Fibroblast of lung (primary cell): ENCODE data around the gene LARGE2. TPM values are rescaled to one million over a fixed set of nuclear protein-coding genes. Genes with fewer than 3 reads are reported as not detected.

ENCODE experiments used
- DNase-seq, 2 donors: peaks; one replicate each; pipeline versions ENCODE4 v3.0.0 to v3.0.0-alpha.2; 2010; ENCODE audit warnings: low read depth in 2 of 2
- H2AFZ ChIP-seq: 2 replicates; pipeline ENCODE4 v1.5.1; 2012; ENCODE audit warnings: low read length, control low read depth, inconsistent platforms
- H3K27ac ChIP-seq: 2 replicates; pipeline ENCODE4 v1.5.1; 2011; ENCODE audit warnings: low read length, control low read depth; ENCODE audit not compliant: insufficient read depth
- H3K27me3 ChIP-seq: 2 replicates; pipeline ENCODE4 v1.5.1; 2011; ENCODE audit warnings: mild to moderate bottlenecking, low read length; ENCODE audit not compliant: control insufficient read depth, insufficient read depth
- H3K36me3 ChIP-seq: 2 replicates; pipeline ENCODE4 v1.5.1; 2011; ENCODE audit warnings: low read length; ENCODE audit not compliant: control insufficient read depth, insufficient read depth
- H3K4me1 ChIP-seq: 2 replicates; pipeline ENCODE4 v1.5.1; 2011; ENCODE audit warnings: low read length; ENCODE audit not compliant: control insufficient read depth, insufficient read depth; ENCODE audit errors: extremely low read depth
- H3K4me2 ChIP-seq: 2 replicates; pipeline ENCODE4 v1.5.1; 2011; ENCODE audit warnings: low read length, control low read depth; ENCODE audit not compliant: insufficient read depth; ENCODE audit errors: extremely low read depth
- H3K4me3 ChIP-seq, 4 experiments: fragments of 200-600 bp in 1 of 4; sonication (generic) in 1 of 4; replicated peaks in 1 of 4; 2 replicates each; pipeline ENCODE4 v1.5.1; 2011 to 2016; ENCODE audit warnings: low read length in 4 of 4, low read depth in 3 of 4, mild to moderate bottlenecking in 3 of 4, control low read depth in 2 of 4, inconsistent platforms in 1 of 4, mixed read lengths in 1 of 4; ENCODE audit not compliant: insufficient read depth in 1 of 4; ENCODE audit errors: control extremely low read depth in 1 of 4
- H3K79me2 ChIP-seq: 2 replicates; pipeline ENCODE4 v1.5.1; 2012; ENCODE audit warnings: mild to moderate bottlenecking, low read length, inconsistent platforms; ENCODE audit not compliant: control insufficient read depth, insufficient read depth
- H3K9ac ChIP-seq: 2 replicates; pipeline ENCODE4 v1.5.1; 2011; ENCODE audit warnings: mild to moderate bottlenecking, low read length, control low read depth; ENCODE audit not compliant: insufficient read depth
- H3K9me3 ChIP-seq: 2 replicates; pipeline ENCODE4 v1.5.1; 2012; ENCODE audit warnings: low read depth, low read length; ENCODE audit not compliant: control insufficient read depth, insufficient read depth
- H4K20me1 ChIP-seq: 2 replicates; pipeline ENCODE4 v1.5.1; 2011; ENCODE audit warnings: low read length; ENCODE audit not compliant: control insufficient read depth, insufficient read depth; ENCODE audit errors: extremely low read depth
- EZH2 ChIP-seq: IDR thresholded peaks from 2 replicates; pipeline ENCODE4 v1.5.1; 2012; ENCODE audit warnings: low read length, control low read depth, mild to moderate bottlenecking; ENCODE audit errors: missing control alignments
- polyA plus RNA-seq, 2 donors: library from polyadenylated mRNA; depleted of rRNA in 1 of 2; stranded (reverse) in 1 of 2; unstranded in 1 of 2; fragments of >200 nt; gene quantifications; 2 replicates each; pipeline ENCODE4 v1.2.1, GENCODE V29; 2011 to 2012; ENCODE audit warnings: missing spikeins in 1 of 2
- total RNA-seq: library from RNA; depleted of rRNA; stranded (reverse); fragments of >200 nt; gene quantifications from 2 replicates; pipeline ENCODE4 v1.2.1, GENCODE V29; 2014
- TF ChIP-seq, protein P1 (sequence below), 2 donors: IDR thresholded peaks in 1 of 2; conservative IDR thresholded peaks in 1 of 2; 1 replicate in 1 of 2; 2 replicates in 1 of 2; pipeline ENCODE4 v1.5.1; 2011 to 2012; ENCODE audit warnings: low read length in 2 of 2, control low read depth in 1 of 2, inconsistent platforms in 1 of 2, low read depth in 1 of 2, mild to moderate bottlenecking in 1 of 2

LARGE2 gene
- total and polyA plus RNA-seq, 2 donors (not counting 1 experiment from before 2014, with no cell fraction given): not detected

DNA sequence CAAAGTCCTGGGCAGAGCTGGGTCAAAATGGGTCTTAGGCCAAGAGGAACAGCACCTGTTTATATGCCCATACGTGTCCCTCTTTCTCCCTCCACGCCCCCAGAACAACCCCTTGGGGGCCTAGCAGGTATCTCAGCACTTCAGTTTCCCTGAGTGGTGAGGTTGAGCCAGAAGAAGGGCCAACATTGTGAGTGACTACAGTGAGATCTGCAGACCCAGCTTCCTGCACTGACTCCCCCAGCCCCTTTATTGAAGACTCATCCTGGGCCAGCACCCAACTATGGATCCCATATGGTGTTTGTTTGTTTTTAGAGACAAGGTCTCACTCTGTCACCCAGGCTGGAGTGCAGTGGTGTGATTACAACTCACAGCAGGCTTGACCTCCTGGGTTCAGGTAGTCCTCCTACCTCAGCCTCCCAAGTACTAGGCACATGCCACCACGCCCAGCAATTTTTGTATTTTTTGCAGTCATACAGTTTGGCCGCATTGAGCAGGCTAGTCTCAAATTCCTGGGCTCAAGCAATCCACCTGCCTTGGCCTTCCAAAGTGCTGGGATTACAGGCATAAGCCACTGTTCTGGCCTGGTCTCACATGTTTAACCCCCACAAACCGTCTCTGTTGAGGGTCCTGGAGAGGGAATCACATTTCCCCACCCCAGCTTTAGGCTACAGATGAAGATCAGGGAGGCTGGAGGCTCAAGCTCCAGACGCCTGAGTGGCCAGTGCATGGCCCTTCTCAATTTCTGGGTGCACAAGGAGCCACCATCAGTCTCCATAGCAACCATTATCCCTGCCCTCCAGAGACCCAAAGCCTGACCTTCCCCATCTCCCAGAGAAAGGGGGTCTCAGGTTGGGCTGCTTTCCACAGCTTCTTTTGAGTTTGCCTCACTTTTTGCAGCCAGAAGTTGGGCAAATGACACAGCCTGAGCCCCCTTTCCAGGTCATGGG lies 1.7 kb upstream of the LARGE2 start:
- no peak for DNase-seq
- Histone ChIP-seq H3K9me3 (no peaks in the 10 kb centered on the region), H3K36me3 (no peaks in the 10 kb centered on the region), H3K4me3 (no peak overlapping the region), H2AFZ (no peak overlapping the region), H3K9ac (no peak overlapping the region), H3K4me2 (no peak overlapping the region), H3K27me3 (peaks cover 23% of the 10 kb centered on the region), H3K79me2 (peaks cover 16% of the 10 kb centered on the region), H3K27ac (no peak overlapping the region), H4K20me1 (no peaks in the 10 kb centered on the region), H3K4me1 (peaks cover 2% of the 10 kb centered on the region)
- TF ChIP-seq, protein P1, sequence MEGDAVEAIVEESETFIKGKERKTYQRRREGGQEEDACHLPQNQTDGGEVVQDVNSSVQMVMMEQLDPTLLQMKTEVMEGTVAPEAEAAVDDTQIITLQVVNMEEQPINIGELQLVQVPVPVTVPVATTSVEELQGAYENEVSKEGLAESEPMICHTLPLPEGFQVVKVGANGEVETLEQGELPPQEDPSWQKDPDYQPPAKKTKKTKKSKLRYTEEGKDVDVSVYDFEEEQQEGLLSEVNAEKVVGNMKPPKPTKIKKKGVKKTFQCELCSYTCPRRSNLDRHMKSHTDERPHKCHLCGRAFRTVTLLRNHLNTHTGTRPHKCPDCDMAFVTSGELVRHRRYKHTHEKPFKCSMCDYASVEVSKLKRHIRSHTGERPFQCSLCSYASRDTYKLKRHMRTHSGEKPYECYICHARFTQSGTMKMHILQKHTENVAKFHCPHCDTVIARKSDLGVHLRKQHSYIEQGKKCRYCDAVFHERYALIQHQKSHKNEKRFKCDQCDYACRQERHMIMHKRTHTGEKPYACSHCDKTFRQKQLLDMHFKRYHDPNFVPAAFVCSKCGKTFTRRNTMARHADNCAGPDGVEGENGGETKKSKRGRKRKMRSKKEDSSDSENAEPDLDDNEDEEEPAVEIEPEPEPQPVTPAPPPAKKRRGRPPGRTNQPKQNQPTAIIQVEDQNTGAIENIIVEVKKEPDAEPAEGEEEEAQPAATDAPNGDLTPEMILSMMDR (conservative IDR thresholded peaks at IDR 0.05 in 1 of 2, IDR thresholded peaks at IDR 0.05 in 1 of 2; ENCODE audit: low read depth in 1 of 2, low read length in 2 of 2): no peak
- no peak for TF ChIP-seq EZH2

DNA sequence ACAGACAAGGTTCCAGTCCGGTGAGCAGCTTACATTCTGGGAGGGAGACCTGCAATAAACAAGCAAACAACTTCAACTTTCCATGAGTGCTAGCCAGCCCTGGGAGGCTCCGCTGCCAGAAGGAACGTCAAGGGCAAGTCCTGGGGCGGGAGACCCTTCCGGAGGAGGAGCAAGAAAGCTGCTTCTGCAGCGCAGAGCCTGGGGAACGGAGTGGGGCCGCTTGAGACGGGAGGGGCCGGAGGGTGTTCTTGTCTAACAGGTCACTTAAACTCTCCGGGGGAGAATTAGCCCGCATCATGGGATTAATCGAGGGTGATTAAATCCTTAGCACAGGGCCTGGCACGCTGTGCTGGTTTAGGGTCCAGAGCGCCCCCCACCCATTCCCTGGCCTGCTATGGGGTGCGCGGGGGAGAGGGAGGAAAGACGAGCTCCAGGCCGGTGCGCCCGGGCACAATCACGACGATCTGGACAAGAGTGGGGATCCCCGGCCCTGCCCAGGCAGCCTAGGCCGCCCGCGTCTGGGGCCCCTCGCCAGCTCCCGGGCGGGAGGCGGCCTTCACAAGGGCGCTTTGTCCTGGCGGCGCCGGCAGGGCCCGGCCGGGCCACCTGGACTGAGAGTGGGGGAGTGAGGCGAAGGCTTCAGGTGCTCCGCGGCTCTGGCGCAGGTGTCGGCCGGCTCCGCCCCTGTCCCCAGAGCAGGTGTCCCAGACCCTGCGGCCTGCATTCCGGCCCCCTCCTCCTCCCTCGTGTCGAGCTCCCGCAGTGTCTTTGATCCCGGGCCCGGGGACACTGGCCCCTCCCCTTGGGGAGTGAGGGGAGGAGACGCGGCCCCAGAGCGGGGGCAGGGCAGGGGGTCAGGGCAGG lies 663 bp upstream of the LARGE2 start:
- Histone ChIP-seq H4K20me1 (no peaks in the 10 kb centered on the region), H3K9me3 (no peaks in the 10 kb centered on the region), H3K27me3 (peaks cover 31% of the 10 kb centered on the region), H2AFZ (no peak overlapping the region), H3K27ac (no peak overlapping the region), H3K4me1 (peaks cover 1% of the 10 kb centered on the region), H3K9ac (no peak overlapping the region), H3K36me3 (no peaks in the 10 kb centered on the region), H3K4me2 (no peak overlapping the region), H3K79me2 (peaks cover 8% of the 10 kb centered on the region), H3K4me3 (no peak overlapping the region)
- no peak for TF ChIP-seq EZH2
- TF ChIP-seq, protein P1 (conservative IDR thresholded peaks at IDR 0.05 in 1 of 2, IDR thresholded peaks at IDR 0.05 in 1 of 2; ENCODE audit: low read depth in 1 of 2, low read length in 2 of 2): no peak
- DNase-seq: no peak
